HFF-Myc (cell line): ENCODE results near the gene LARGE1.
"Not testable (repeated sequence)": the region's sequence is repeated elsewhere in the genome, so short reads cannot be mapped to it uniquely, and the experiment has no call there.

Experiments
- DNase-seq: peaks from one replicate; pipeline ENCODE4 v3.0.0-alpha.2; 2011; ENCODE audit warnings: low read depth; ENCODE audit errors: extremely low read depth
- H3K4me3 ChIP-seq: replicated peaks from 2 replicates; pipeline ENCODE4 v1.5.1; 2011; ENCODE audit warnings: low read depth, mild to moderate bottlenecking, control low read depth, low read length
- TF ChIP-seq, protein P1 (sequence below): IDR thresholded peaks from 2 replicates; pipeline ENCODE4 v1.5.1; 2012; ENCODE audit warnings: mild to moderate bottlenecking, low read depth, low read length, control low read depth; ENCODE audit errors: missing control alignments

LARGE1 gene

DNA sequence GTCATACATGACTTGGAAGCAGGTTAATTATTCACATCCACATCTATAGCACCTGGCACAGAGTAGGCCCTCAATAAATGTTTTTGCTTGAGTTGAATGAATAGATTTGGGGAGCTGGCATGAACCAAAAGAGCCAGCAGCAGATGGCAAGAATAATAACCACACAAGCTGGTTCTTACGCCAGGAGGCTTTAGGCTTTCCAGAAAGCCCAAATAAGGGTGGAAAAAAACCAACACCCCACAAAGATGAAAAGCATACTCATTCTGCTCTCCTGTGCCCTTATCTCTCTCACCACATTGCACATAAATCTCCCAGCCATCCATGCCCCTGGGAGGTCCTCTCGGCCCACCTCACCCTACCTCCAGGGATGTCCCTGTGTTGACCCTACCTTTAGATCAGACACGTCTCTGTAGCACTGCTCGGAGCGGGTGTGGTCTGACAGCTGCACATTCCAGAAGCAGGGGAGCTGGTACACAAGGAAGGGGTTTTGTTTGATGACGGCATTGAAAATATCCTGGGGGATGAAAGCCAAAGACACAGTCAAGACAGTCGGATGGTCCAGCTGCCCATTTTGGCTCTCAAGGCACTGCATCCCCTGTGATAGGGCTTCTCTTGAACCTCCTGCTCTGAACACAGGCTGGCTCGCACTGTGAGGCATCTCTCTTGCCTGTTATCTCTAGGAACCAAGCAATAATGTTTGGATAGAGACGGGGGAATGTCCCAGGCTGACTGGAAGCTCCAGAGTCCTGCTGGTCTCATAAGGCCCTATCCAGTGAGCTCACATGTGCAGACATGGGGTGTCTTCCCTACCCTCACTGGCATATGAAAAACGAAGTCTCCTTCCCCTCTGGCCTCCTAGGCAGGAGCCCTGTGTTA is 538.5 kb downstream of the LARGE1 start:
- H3K4me3 ChIP-seq = no peak overlapping the region
- no peak for DNase-seq
- TF ChIP-seq, protein P1, sequence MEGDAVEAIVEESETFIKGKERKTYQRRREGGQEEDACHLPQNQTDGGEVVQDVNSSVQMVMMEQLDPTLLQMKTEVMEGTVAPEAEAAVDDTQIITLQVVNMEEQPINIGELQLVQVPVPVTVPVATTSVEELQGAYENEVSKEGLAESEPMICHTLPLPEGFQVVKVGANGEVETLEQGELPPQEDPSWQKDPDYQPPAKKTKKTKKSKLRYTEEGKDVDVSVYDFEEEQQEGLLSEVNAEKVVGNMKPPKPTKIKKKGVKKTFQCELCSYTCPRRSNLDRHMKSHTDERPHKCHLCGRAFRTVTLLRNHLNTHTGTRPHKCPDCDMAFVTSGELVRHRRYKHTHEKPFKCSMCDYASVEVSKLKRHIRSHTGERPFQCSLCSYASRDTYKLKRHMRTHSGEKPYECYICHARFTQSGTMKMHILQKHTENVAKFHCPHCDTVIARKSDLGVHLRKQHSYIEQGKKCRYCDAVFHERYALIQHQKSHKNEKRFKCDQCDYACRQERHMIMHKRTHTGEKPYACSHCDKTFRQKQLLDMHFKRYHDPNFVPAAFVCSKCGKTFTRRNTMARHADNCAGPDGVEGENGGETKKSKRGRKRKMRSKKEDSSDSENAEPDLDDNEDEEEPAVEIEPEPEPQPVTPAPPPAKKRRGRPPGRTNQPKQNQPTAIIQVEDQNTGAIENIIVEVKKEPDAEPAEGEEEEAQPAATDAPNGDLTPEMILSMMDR = no peak

DNA sequence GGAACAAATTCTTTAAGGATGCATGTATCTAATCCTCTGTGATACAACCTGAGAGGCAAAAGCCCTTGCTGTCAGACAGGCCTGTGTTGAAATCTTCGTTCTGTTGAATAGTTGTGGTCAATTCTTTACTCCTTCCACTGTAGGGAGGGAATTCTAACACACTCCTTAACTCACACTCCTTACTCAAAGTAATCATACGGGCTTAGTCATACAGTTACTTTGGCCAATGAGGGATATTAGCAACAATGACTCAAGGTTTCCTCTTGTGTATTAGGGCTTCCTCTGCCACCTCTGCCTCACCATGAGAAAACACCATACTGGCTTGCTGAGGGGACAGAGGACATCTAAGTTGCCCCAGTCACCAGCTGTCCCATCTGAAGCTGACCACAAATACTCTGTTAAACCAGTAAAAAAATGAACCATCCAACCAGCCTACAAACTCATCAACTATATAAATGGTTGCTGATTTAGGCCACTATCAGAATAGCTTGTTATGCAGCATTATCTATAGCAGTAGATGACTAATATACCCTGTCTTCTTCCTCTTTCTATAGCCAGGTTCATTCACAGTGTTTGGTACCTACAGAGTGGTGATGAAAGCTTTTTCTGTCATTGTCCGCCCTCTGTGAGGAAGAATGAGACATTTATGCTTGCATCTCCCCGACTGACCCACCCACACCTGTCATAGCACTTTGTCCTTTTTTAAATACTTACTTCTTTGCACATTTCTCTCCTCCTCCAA is 539.3 kb downstream of the LARGE1 start:
- H3K4me3 ChIP-seq = no peak overlapping the region
- DNase-seq = peak; percentile 25
- TF ChIP-seq, protein P1 = no peak

DNA sequence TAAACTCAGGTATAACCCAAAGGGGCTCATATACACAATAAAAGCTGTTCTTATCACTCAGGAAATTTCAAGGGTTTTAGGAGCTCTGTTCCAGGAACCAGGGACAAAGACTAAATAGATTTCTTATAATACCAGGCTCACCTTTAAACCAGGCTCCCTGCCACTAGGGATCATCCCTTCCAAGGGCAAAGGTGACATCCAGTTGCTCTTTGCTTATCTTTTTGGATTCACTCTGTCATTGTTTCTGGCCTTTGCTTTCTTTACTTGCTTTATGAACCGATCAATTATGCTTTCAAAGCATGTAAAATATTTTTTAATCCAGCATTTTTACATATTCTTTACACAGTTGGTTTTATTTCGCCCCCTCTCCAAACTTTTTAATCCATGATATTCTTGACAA is 540.4 kb downstream of the LARGE1 start:
- H3K4me3 ChIP-seq = no peak overlapping the region
- no peak for DNase-seq

DNA sequence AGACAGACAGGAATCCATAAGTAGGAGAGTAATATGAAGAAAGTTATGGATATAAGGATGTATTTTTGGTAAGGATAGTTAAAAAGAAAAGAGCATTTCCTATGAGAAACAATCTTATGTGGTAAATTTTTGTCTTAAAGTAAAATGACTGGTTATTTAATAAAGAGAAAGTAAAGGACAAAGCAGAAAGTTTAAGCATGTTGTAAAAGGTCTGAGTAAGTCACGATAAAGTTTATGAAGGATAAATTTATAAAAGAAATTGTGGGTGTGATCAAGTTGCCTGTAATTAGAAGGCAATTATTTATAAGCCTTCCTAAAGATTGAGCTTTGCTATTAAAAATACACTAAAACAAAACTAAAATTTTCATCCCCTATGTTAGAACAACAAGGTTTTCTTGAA is 547.4 kb downstream of the LARGE1 start:
- no peak for DNase-seq
- TF ChIP-seq, protein P1 = no peak
- no peak overlapping the region for H3K4me3 ChIP-seq

More for the DNA sequence above, 540.4 kb downstream of the LARGE1 start:
- TF ChIP-seq, protein P1 = no peak

DNA sequence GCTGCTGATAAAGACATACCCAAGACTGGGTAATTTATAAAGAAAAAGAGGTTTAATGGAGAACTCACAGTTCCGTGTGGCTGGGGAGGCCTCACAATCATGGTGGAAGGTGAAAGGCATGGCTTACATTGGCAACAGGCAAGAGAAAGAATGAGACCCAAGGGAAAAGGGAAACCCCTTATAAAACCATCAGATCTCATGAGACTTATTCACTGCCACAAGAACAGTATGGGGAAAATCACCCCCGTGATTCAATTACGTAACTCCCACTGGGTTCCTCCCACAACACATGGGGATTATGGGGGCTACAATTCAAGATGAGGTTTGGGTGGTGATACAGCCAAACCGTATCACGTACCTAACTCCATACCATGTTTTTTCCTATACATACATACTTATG is 557.0 kb downstream of the LARGE1 start:
- not testable (repeated sequence) for H3K4me3 ChIP-seq, DNase-seq

DNA sequence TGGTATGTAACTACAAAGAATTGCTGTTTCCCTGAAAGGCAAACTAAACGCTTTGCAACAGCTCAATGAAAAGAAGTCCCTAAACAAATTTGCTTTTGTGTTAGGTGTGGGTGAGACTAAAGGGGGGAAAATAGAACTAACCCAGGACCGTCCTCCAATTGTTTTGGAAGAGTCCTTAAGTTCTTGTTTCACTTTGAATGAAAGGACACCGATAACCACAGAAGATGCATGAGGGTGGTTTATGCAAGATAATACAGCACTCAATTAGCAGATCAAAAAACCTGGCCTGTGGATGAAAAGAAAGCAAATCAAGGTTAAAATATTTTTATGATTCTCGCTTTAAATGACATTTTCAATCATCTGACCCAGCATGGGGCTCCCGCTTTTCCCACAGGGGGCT is 557.6 kb downstream of the LARGE1 start:
- no peak for DNase-seq
- TF ChIP-seq, protein P1 = no peak
- H3K4me3 ChIP-seq = no peak overlapping the region

DNA sequence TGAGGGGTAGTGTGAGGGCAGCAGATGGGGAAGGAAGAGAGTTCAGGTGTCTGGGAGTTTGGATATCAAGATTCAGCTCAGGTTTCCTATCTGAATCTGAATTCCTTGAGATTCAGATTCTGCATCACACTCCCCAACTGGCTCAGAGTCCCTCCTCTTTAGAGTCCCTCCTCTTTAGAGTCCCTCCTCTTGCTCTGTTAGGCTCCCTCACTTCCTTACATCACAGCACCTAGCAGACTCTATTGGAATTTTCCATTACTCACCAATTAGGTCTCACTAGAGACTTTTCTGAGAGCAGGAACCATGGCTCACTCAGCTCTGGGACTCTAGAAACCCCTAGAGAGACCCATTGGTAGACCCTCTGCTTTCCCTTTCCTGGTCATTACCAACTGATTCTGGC is 558.7 kb downstream of the LARGE1 start:
- TF ChIP-seq, protein P1 = no peak
- H3K4me3 ChIP-seq = no peak overlapping the region
- no peak for DNase-seq
